Uterus (tissue), 2 donors: ENCODE results near the gene GDI1.

Source experiments
- CTCF ChIP-seq, 4 experiments: fragments of 200-600 bp in 2 of 4; fragments of 450-650 bp in 2 of 4; sonication (generic) in 2 of 4; IDR thresholded peaks; one replicate each; pipeline ENCODE4 v1.5.1; 2016 to 2019; ENCODE audit warnings: antibody characterized with exemption in 4 of 4, mild to moderate bottlenecking in 2 of 4, moderate library complexity in 1 of 4
- POLR2A ChIP-seq, 2 donors: fragments of 450-650 bp; IDR thresholded peaks; one replicate each; pipeline ENCODE4 v1.6.1; 2016; ENCODE audit warnings: antibody characterized with exemption in 2 of 2, mild to moderate bottlenecking in 1 of 2, moderate library complexity in 1 of 2

DNA sequence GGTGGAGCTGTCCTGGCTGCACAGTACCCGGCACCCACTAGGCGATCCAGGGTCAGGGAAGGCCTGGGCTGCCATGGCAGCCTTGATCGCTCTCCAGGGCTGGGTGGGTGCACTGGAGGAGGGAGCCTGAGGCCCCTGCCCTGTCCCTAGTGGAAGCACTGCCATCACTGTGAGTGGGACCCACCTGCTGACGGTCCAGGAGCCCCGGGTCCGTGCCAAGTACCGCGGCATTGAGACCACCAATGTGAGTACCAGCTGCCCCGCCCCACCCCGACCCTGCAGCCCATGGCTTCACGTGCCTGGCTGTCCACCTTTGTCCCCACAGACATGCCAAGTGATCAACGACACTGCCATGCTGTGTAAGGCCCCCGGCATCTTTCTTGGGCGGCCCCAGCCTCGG, 30.0 kb downstream of the GDI1 start:
- TF ChIP-seq CTCF (IDR thresholded peaks at IDR 0.05) (no peak), POLR2A (IDR thresholded peaks at IDR 0.05) (no peak)
